Measurements from ENCODE around the gene POLDIP3.

The POLDIP3 gene

DNA sequence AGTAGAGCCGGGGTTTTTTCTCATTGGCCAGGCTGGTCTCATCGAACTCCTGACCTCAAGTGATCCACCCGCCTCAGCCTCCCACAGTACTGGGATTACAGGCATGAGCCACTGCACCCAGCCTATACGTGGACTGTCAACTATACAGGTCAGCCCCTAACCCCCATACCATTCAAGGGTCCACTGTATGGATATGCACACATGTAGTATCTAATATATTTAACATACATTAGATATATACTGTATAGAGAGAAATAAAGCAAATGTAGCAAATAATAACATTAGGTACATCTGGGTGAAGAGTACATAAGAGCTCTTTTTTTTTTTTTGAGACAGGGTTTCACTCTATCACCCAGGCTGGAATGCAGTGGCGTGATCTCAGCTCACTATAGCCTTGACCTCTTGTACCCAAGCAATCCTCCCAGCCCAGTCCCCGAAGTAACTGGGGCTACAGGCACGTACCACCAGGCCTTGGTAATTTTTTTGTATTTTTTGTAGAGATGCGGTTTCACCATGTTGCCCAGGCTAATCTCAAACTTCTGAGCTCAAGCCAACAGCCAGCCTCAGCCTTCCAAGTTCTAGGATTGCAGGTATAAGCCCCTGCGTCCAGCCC lies 27.2 kb upstream of the POLDIP3 start:
- DNase-seq: no peak

DNA sequence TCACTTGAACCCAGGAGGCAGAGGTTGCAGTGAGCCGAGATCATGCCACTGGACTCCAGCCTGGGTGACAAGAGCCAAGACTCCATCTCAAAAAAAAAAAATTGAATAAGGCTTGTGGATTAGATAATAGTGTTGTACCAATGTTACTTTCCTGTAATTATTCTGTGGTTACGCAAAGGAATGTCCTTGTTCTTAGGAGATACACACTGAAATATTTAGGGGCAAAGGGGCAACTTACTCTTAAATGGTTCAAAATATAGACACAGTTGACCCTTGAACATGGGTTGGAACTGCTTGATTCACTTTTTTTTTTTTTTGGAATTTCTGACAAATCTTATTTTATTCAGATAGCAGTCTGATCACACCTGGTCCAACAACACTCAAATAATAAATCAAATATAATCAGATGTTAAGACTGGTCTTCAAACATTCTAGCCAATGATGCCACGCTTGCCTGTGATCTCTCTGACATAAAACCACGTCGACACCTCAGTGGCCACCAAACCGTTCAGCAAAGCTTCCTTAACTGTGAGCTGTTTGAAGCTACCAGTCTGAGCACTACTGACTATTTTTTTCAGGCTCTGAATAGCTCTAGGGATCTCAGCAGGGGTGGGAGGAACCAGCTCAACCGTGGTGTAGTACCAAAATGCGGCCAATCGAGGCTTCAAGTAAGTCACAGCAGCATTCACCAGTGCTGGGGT lies 25.0 kb upstream of the POLDIP3 start:
- no peak for DNase-seq

DNA sequence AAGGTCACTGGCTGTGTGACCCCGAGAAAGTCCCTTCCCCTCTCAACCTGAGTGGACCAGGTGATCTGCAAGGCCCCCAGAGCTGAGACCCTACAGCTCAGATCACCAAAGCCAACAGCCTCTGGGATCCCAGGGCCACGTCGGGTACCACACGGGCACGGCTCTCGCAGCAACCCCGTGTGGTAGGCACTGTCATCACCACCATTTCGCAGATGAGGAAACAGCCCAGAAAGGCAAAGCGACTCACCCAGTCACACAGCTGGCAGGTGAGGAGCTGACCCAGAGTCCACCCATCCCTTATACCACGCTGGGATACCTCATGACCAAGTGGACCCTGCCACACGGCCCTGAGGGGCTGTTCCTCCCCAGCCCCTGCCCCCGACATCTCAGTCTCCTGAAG lies 22.9 kb upstream of the POLDIP3 start:
- no peak for DNase-seq

DNA sequence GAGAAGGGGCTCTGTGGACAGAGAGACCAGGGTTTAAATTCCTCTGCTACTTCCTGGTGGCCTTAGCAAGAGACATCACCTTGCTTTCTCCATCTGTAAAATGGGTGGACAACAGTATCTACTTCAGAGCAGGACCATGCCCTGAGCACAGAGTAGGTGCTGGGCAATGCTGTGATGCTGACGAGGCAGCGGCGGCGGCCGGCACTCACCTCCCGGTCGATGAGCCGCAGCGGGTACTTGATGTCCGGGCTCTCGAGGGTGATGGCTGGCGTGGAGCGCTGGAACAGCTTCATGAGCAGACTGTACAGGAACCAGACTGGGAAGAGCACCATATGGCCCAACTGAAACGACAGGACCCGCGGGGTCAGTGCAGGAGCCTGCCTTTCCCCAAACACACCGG lies 21.8 kb upstream of the POLDIP3 start:
- no peak for DNase-seq

DNA sequence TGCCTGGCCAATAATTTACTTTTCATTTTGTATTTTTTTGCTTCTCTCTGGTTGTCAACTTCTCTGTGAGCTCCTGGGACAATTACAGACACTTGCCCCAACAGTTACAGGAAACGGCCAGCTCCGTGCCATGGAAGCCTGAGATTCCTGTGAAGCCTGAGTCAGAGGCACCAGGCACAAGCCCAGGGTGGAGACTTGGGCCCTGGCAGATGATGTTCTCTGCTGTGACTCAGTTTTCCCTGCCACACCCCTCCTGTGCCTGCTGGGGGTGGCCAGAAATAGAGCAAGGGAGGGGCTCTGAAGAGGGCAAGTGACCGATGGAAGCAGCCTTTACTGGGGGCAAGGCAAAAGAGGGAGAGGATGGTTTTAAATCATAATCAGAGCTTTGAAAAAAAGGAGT lies 20.8 kb upstream of the POLDIP3 start:
- DNase-seq: no peak

DNA sequence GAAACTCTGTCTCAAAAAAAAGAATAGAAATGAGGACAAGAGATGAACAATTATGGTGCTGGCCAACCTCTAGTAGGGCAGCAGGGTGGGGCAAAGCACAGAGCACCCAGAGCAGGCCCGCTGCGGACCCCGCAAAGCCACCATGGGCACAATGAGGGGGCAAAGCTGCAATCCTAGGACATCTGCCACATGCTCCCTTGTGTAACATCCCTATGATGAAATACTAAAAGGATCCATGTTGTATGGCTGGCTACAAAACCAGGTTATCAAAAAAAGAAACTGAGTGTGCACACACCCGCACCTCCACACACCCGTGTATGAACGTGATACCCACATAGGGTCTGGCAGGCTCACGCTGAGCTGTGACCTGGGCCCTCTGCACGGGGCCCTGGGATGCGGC lies 18.3 kb upstream of the POLDIP3 start:
- DNase-seq: no peak

DNA sequence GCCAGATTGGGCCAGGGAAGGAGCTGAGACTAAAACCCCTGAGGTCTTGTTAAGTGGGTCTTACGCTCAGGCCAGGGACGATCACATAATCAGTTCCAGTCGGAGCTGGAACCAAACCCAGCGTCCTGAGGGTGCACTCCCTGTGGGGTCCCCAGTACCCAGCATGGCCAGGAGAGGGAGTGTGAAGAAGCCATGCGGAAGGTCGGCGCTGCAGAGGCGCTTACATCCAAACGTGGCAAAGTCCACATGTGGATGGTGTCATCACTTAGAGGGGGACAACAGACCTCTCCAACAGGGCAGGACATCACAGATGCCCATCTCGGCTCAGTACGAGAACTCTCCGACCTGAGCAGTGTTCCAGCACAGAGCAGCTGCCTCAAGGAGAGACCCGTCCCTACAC lies 17.4 kb upstream of the POLDIP3 start:
- DNase-seq: no peak

DNA sequence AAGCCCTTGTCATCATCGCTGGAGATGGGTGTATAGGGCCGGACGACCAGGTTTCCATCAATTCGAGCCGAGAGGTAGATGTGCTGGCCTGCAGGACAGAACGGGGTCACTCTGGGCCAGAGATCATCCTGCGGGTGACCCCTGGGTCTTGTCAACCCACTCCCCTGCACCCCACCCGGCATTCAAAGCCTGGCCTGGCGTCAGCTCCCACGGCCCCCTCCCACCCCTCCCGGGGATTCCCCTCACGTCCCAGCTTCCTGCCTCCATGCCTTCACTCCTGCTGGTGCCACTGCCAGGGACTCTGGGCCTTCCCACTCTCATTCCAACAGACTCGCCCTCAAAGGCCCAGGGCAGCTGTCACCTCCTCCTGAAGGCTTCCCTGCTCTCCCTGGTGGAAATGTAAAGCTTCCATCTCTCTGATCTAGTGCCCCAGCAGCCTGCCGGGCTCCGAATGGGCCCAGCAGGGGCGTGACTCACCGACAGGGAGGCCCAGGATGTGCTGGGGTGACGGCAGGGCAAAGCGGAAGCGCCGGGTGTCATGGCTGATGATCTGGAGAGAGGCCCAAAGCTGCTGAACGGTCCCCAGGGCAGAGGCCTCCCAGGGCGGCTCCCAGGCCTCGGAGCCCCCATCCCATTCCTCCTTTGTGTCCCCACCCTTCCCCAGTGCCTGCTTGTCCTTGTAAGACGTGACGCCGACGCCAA lies 16.4 kb upstream of the POLDIP3 start:
- no peak for DNase-seq

DNA sequence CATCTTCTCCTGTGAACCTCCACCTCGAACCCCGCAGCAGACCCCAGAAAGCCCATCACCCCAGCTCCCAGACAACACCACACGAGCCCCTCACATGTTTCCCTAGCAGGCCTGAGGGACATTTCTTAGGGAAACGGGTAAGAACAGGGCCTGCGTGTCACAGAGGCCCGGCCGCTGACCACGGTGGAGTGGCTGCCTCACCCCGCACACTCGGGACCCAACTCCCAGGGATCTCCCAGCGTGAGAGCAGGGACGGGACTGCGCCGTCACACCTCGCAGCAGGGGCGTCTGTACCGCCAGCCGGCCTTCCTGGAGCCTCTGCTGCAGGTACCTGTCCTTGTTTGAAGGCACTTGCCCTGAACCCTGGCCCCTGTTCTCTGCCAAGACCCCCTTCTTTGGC lies 15.5 kb upstream of the POLDIP3 start:
- DNase-seq: no peak

DNA sequence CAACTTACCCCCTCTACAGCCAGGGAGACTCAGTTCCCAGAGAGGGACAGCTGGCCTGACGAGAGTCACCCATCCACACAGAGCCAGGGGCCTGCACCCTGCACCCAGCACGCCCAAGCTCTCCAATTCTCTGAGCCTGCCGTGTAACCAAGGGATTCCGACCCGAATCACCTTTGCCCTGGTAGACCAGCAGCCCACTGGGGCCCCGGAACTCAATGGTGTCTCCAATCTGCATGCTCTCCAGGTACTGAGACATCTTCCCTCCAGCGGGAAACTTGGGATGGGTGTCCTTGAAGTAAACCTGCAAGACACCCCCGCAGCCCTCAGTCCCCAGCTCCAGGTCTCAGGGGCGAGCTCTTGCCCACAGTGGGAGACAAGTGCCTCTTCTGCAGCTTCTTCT lies 13.3 kb upstream of the POLDIP3 start:
- no peak for DNase-seq

DNA sequence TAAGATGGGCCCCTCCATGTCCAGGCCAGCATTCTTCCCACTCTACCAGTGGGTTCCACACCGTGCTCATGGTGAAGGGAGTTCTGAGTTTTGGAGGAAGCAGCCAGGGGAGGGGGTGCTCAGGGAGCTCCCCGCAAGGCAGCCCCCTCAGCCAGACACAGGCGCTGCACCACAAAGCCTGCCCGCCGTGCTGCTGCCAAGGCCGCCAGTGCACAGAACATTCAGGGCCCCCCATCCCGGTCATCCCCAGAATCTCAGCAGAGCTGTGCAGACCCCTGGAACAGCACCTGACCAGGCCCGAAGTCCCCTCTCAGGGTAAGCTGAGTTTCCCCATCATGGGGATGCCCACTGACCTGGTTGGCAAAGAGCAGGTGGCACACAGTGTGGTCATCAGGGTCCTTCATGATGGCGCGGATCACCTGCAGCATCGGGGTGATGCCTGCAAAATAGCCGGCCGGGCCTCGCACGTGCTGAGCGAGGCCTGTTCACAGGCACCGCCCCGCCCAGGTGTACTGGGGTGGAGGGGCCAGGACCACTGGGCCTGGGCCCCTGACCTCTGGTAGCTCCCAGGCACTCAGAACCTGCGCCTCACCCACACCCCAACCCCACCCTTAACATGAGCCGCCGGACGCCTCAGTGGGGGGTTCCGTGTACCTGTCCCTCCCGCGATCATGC lies 12.4 kb upstream of the POLDIP3 start:
- no peak for DNase-seq

DNA sequence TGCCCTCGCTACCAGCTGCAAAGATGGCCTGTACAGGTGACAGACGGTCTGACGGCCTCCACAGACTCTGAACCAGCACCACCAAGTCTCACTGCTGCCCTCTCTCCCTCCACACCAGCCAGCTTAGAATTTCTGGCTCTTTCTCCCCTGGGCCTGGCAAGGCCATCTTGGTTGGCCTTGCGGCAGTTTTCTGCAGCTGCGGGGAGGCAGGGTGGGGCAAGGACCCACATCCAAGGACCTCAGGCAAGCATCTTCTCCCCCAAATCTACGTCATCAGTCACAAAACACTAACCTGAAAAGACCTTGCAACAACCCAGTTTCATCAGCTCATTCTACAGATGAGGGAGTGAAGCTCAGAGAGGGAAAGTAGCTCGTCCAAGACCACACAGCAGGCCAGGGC lies 11.7 kb upstream of the POLDIP3 start:
- DNase-seq: no peak

DNA sequence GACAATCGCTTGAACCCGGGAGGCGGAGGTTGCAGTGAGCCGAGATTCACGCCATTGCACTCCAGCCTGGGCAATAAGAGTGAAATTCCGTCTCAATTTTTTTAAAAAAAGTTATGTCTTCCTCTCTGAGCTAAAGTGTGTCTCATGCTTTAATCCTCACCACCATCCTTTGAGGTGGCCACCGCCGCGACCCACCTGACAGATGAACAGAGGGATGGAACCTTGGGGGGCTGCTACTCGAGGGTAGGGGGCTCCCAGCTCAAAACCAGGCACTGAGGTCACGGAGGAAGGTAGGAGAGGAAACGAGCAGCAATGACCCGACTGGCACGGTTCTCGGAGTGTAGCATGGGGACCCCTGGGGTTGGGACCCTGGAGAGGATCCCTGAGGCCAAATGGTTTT lies 10.7 kb upstream of the POLDIP3 start:
- DNase-seq: no peak

DNA sequence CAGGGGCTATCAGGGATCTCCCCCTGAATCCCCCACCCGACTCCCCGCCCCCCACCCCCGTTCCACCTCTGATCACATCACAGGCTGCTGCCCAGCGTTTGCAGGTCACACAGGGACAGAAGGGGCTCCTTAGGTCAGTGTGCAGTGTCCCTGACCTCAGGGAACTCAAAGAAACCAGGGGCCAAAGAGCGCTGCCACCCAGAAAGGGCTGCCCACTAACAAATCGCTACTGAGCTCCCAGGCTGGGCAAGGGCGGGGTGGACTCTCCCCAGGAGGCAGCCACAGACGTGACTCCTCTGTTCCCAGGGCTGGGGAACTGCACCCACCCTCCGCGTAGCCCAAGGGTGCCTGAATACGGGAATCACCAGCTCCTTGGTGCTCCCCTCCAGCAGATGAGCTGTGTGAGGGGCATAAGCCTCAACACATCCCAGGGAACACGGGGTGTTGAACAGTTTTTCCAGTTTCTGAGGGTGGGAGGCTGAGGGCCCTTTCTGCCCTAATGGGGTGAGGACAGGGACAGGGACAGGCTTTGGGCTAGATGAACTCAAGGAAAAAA lies 9.9 kb upstream of the POLDIP3 start:
- no peak for DNase-seq

DNA sequence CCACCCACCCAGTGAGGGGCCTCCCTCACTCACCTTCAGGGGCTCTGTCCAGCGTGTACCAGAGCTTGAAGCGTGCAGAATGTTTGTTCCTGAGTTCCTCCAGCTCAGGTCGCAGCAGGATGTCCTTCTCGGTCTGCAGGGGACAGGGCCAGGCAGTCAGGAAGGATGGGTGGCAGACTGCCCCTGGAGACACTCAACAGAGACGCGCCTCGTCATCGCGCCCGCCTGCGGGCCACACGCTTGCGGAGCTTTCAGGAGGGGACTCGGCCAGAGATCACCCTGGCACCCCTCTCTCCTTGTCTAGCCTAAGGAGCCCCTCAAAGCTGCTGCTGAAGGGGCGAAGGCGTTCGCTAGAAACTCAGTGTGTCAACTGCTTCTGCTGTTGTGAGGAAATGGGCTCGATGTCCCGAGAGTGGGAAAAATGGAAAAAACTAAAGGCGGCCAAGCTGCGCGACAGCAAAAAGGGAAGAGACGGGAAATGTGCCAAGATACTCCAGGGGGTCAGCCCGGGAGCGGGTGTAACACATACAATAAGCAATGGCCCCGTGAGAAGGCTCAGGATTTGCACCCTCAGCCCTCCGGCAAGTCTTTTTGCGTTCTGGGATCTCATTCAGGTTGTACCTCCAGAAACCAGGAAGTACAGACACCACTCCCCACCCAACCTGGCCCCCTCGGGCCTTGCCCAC lies 9.2 kb upstream of the POLDIP3 start:
- no peak for DNase-seq

DNA sequence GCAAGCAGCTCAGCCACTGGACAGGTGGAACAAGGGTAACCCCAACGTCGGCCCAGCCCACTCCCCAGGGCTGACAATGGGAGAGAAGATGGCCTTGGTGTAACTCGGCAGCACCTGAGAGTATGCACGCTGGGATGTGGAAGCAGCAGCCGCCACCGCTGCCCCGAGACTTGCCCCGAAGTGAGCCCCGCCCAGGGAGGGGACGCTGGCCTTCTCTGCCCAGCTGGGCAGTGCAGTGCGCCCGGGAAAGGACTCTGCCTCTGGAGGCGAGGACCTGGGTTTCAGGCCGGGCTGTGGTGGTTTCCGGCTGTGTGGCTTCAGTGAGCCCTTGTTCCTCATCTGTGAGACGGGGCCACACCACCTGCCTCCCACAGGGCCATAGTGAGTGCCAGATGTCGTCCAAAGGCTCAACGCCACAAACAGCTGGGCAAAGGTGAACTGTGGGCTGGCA lies 8.6 kb upstream of the POLDIP3 start:
- DNase-seq: no peak

DNA sequence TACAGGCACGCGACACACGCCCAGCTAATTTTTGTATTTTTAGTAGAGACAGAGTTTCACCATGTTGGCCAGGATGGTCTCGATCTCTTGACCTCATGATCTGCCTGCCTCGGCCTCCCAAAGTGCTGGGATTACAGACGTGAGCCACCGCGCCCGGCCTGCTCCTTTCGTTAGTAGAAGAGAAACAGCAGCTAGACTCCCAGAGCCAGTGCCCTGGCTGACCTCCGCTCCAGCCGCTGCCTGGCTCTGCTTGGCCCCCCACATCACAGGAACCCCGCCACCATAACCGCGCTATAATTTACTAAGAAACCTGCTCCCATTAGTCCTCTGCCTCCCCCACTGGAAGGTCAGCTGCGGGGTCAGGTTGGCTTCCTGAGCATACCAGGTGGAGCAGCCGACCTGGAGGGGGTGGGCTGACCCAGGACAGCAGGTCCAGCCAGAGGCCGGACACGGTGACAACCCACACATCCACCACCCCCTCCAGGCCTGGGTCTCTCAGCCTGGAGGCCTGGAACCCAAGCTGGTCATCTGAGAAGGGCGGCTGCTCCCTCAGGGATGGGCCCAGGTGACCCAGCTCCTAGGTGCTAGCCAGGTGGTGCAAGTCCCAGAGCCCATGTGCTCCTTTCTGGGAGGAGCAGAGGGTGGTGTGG lies 7.5 kb upstream of the POLDIP3 start:
- no peak for DNase-seq

DNA sequence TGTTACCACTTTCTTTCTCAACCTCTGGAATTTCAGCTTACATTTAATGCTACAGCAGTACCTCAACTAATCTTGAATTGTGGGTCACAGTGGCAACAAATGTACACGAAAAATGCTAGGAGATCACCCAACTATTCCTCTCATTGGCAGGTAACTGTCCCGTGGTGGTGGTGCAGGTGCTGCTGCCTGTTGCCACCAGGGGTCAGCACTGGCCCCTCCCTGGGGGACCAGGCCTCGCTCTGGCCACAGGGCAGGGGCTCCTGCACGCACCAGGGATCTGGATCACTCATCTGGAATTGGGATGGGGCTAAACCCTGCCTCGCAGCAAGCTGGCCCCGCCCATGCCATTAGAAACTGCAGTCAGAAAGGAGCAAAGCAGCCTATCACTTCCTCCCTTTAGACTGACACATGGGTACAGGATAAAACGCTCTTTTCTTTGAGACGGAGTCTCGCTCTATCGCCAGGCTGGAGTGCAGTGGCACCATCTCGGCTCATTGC lies 6.9 kb upstream of the POLDIP3 start:
- DNase-seq: no peak

DNA sequence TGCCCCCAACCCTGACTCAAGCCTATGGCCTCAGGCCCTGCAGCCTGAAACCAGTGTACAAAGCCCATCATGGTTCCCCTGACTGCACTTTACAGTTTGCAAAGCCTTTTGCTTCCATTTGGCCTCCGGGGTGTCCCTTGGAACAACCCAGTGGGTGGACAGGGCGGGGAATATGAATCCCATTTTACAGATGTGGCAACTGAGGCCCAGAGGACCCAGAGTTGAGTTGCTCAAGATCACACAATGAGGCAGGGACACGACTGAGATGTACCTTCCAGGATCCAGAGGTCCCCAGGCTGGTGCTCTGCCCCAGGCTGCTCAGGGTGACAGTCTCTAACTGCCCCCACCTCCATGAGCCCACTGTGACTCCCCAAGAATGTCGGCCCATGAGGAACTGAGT lies 5.4 kb upstream of the POLDIP3 start:
- DNase-seq: no peak

DNA sequence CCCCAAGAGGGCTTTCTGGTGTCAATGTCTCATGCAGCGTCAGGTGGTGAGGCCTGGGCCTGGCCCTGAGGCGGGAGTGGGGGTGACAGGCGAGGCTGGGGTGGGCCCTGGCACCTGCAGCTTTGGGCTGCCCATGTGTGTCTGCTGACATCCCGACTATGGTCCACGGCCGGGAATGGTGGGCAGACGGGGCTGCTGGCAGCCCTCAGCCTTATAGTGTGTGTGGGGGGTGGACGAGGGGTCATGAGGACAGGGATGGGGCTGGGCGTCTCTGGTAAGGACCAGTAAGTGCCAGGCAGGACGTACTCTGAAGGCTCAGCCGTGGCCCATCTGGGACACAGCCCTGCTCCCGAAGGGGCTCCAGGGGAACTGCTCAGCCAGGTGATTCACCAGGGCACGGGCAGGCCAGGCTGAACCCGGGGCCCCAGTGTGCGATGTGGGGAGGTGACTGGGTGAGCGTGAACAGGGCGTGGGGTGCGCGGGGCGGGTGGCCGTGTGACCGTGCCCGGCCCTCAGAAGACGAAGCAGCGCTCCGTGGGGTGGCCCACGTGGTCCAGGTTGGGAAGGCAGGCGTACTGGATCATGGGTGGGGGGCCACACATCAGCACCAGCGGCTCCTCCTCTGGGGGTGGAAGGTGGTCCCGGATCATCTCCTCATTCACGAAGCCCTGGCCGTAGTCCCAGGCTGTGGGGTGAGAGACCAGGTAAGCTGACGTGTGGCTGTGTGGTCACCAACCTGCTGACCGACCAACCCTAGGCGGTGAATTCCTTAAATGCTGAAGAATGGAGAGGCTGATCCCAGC lies 4.8 kb upstream of the POLDIP3 start:
- no peak for DNase-seq
